SJSA1 (cell line): ENCODE measurements around the gene SNTG2. TPM values are rescaled to one million over a fixed set of nuclear protein-coding genes. Genes with fewer than 3 reads are reported as not detected.

Experiments used
- DNase-seq, 2 experiments: peaks; one replicate each; pipeline ENCODE4 v3.0.0-alpha.2; 2015 to 2020; ENCODE audit warnings: low spot score in 2 of 2, low read depth in 1 of 2
- H3K27ac ChIP-seq: fragments of 250-450 bp; sonication (Bioruptor Pico); 2 replicates; pipeline ENCODE4 v1.5.1; 2020; ENCODE audit warnings: mild to moderate bottlenecking, moderate library complexity
- H3K27me3 ChIP-seq: fragments of 250-450 bp; sonication (Bioruptor Pico); replicated peaks from 2 replicates; pipeline ENCODE4 v1.5.1; 2020; ENCODE audit warnings: mild to moderate bottlenecking, moderate library complexity
- H3K36me3 ChIP-seq: fragments of 250-450 bp; sonication (Bioruptor Pico); 2 replicates; pipeline ENCODE4 v1.5.1; 2020; ENCODE audit warnings: mild to moderate bottlenecking
- H3K4me1 ChIP-seq: fragments of 250-450 bp; sonication (Bioruptor Pico); replicated peaks from 2 replicates; pipeline ENCODE4 v1.6.1; 2021; ENCODE audit warnings: mild to moderate bottlenecking
- H3K4me3 ChIP-seq: fragments of 250-450 bp; sonication (Bioruptor Pico); 2 replicates; pipeline ENCODE4 v1.5.1; 2020; ENCODE audit warnings: mild to moderate bottlenecking
- H3K9me3 ChIP-seq: fragments of 250-450 bp; sonication (Bioruptor Pico); replicated peaks from 2 replicates; pipeline ENCODE4 v1.5.1; 2020; ENCODE audit warnings: mild to moderate bottlenecking
- total RNA-seq: library from RNA; depleted of rRNA; stranded (reverse); fragments of >200 nt; shearing (Covaris generic); gene quantifications from 2 replicates; pipeline ENCODE4 v1.2.3, GENCODE V29; 2014

The SNTG2 gene
- total RNA-seq, 1 experiment from 2014 or later = 8.7 TPM

DNA sequence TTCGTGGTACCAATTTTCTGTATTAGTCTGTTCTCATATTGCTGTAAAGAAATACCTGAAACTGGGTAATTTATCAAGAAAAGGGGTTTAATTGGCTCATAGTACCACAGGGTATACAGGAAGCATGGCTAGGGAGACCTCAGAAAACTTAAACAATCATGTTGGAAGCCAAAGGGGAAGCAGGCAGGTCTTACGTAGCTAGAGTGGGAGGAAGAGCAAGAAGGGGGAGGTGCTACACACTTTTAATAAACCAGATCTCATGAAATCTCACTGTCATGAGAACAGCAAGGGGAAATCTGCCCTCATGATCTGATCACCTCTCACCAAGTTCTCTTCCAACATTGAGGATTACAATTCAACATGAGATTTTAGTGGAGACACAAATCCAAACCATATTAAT lies 235.8 kb downstream of the SNTG2 start:
- H3K4me1 ChIP-seq = 0 out of 2 replicates have a peak, but pooled peaks cover 6% of the 10 kb centered on the region
- no peaks in the 10 kb centered on the region; the same call in 1 of the 2 replicates for H3K9me3 ChIP-seq
- no peak for DNase-seq

DNA sequence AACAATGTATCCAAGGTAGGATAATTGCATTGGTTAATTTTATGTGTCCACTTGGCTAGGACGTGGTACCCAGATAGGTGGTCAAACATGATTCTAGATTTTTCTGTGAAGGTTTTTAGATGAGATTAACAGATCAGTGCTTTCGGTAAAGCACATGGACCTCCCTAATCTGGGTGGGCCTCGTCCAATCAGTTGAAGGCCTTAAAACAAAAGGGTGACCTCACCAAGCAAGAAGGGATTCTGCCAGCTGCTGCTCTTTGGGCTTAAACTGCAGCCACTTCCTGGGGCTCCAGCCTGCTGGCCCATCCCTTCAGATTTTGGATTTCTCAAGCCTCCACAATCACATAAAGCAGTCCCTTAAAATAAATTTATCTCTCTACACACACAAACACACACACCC lies 236.5 kb downstream of the SNTG2 start:
- no peak overlapping the region for H3K4me3 ChIP-seq

More for the DNA sequence above, 235.8 kb downstream of the SNTG2 start:
- Histone ChIP-seq H3K27ac (no peak overlapping the region), H3K4me3 (no peak overlapping the region), H3K27me3 (no peaks in the 10 kb centered on the region), H3K36me3 (no peaks in the 10 kb centered on the region)

DNA sequence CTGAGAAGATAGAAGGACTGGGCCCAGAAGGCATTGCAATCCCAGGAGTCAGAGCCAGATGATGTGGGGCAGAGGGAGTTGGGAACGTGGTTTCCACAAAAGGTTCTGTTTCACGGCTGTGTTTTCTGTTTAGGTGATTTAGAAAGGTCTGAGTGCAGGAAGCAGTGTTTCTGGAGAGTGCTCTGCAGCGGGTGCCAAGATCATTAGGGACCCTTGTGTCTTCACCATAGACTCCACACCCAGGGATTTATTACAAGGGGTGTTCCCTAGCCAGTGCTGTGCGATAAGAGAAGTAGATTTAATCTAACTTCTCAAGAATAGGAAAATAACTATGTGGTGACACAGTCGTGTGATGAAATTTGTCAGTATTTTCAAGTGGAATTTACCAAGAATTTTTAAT lies 241.5 kb downstream of the SNTG2 start:
- H3K4me3 ChIP-seq = no peak overlapping the region
- H3K27ac ChIP-seq = no peak overlapping the region
- H3K4me1 ChIP-seq = 0 out of 2 replicates have a peak, but pooled peaks cover 6% of the 10 kb centered on the region
- H3K9me3 ChIP-seq = 0 out of 2 replicates have a peak, but pooled peaks cover 3% of the 10 kb centered on the region
- DNase-seq = no peak
- H3K36me3 ChIP-seq = no peaks in the 10 kb centered on the region
- no peaks in the 10 kb centered on the region for H3K27me3 ChIP-seq

More for the DNA sequence above, 236.5 kb downstream of the SNTG2 start:
- Histone ChIP-seq H3K27me3 (no peaks in the 10 kb centered on the region), H3K36me3 (no peaks in the 10 kb centered on the region), H3K9me3 (no peaks in the 10 kb centered on the region; the same call in 1 of the 2 replicates), H3K27ac (no peak overlapping the region), H3K4me1 (0 out of 2 replicates have a peak, but pooled peaks cover 6% of the 10 kb centered on the region)
- no peak for DNase-seq

DNA sequence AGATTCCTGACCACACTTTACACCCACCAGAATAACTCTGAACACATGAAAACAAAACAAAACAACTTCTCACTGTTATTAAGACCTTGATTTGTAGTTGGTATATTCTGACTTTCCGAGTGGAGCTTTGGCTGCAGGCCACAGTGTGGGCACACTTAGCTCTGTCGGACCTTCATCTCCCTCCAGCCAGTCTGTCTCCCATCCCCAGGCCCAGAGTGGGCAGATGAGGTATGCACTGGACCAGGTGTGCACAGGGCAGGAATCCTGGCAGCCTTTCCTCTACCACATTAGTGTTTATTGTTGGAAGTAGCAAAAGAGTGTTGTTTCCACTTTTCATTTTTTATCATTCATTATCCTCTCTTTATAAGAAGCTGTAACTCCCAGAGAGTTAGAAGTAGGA lies 243.2 kb downstream of the SNTG2 start:
- DNase-seq = no peak
- Histone ChIP-seq H3K4me1 (no peaks in the 10 kb centered on the region), H3K27me3 (no peaks in the 10 kb centered on the region)

DNA sequence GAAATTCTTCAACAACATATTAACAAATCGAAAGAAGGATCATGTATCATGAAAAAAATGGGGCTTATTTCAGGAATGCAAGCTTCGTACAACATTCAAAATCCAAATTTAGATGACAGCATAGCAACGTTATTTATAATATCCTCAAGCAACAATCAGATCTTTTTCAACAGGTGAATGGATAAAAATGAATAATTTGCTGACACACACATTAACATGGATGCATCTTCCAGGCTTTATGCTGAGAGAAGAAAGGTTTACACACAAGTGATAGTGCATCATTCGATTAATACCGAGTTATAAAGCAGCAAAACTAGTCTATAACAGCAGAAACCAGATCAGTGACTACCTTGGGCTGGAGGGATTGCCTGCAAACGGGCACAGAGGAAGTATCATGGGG lies 253.1 kb downstream of the SNTG2 start:
- no peaks in the 10 kb centered on the region for H3K36me3 ChIP-seq
- H3K4me1 ChIP-seq = peaks cover 2% of the 10 kb centered on the region; the same call in 1 of the 2 replicates
- H3K9me3 ChIP-seq = no peaks in the 10 kb centered on the region
- no peak overlapping the region for H3K27ac ChIP-seq
- no peak for DNase-seq
- H3K27me3 ChIP-seq = no peaks in the 10 kb centered on the region
- no peak overlapping the region for H3K4me3 ChIP-seq

More for the DNA sequence above, 243.2 kb downstream of the SNTG2 start:
- Histone ChIP-seq H3K9me3 (0 out of 2 replicates have a peak, but pooled peaks cover 3% of the 10 kb centered on the region), H3K36me3 (no peaks in the 10 kb centered on the region), H3K4me3 (no peak overlapping the region), H3K27ac (no peak overlapping the region)

DNA sequence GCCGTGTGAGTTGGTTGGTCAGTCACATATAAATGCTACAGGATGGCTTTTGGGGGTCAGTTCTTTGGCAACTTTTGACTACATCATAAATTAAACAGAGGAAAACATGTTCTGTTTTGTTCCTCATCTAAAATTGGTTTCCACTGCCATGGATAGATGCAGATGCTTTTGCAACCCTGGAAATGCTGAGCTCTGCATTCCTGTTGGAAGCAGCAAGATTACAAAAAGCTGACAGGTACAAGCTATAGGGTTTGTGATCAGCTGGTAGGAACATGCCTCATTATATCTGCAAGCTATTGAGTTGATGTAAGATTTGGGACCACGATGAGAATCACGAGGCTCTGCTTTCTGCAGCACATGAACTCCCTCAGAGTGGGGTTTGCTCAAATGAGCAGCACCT lies 255.2 kb downstream of the SNTG2 start:
- H3K4me1 ChIP-seq = peaks cover 22% of the 10 kb centered on the region
- no peak overlapping the region for H3K4me3 ChIP-seq
- no peak for DNase-seq

DNA sequence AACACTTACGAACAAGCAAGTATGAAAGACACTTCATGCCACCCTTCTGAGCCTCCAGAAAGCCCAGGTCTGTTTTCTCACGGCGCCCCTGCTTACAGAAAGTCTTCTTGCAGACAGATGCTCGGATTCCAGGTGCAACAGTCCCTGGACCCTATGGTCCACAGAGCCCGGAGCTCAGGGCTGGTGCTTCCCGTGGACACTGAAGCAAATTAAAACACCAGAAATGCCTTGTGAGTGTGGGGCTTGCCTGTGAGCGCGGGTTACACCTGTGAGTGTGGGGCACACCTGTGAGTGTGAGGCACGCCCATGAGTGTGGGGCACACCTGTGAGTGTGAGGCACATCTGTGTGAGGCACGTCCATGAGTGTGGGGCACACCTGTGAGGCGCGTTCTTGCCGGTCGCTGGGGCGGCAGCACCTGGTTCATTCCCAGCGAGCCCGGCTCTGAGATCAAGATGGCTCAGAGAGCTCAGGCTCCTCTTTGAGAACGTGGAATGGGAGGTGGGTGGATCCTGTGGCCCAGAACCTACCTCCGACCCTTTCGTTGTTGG lies 257.4 kb downstream of the SNTG2 start:
- H3K4me3 ChIP-seq = no peak overlapping the region
- DNase-seq = no peak
- H3K27me3 ChIP-seq = no peaks in the 10 kb centered on the region
- peaks cover 27% of the 10 kb centered on the region for H3K4me1 ChIP-seq
- H3K27ac ChIP-seq = no peak overlapping the region
- H3K9me3 ChIP-seq = peaks cover 6% of the 10 kb centered on the region; the same call in 1 of the 2 replicates
- H3K36me3 ChIP-seq = peaks cover 5% of the 10 kb centered on the region; the same call in 1 of the 2 replicates

More for the DNA sequence above, 255.2 kb downstream of the SNTG2 start:
- Histone ChIP-seq H3K36me3 (0 out of 2 replicates have a peak, but pooled peaks cover 3% of the 10 kb centered on the region), H3K9me3 (0 out of 2 replicates have a peak, but pooled peaks cover 2% of the 10 kb centered on the region), H3K27ac (no peak overlapping the region), H3K27me3 (no peaks in the 10 kb centered on the region)

DNA sequence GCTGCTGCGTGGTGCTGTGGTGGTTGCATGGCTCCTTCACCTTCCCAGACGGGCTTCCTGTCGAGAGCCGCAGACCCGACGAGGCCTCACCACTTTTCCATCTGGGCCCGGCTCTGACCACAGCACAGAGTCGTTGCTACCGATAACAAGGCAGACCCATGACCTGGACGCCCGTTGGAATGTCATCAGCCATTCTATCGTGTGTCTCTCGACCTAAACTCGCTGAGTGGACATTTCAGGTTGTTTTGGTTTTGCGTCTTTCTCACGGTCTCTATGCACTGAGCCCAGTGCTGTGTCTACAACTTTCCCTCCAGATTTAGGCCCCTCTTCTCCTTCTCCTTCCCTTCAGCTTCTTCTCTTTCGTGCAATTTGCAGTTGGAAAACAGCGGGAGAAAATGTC lies 257.9 kb downstream of the SNTG2 start:
- H3K36me3 ChIP-seq = peaks cover 5% of the 10 kb centered on the region; the same call in 1 of the 2 replicates

DNA sequence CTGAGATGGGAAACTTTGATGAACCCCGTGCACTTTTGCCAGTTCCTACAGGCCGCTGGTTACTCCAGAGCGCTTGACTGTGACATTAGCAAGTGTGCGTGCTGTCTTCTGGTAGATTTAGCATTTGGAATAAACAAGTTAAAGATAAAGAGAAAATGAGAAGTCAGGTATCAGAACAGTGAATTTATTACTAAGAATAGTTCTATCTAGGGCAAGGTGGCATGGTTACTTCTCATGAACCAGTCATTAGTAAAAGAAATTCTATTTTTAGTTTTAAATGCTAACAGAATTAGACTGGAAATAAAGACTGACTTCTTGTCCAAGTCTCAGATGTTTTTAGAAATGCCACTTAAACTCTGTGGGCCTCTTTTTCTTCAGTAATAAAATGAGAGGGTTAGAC lies 258.6 kb downstream of the SNTG2 start:
- H3K4me1 ChIP-seq = peaks cover 27% of the 10 kb centered on the region
- DNase-seq = no peak
- peaks cover 8% of the 10 kb centered on the region; the same call in 1 of the 2 replicates for H3K9me3 ChIP-seq
- H3K27ac ChIP-seq = peak overlapping the region; percentile 85
- H3K4me3 ChIP-seq = no peak overlapping the region
- H3K36me3 ChIP-seq = peaks cover 5% of the 10 kb centered on the region; the same call in 1 of the 2 replicates
- H3K27me3 ChIP-seq = no peaks in the 10 kb centered on the region

More for the DNA sequence above, 257.9 kb downstream of the SNTG2 start:
- Histone ChIP-seq H3K4me3 (no peak overlapping the region), H3K27ac (no peak overlapping the region), H3K27me3 (no peaks in the 10 kb centered on the region), H3K4me1 (peaks cover 27% of the 10 kb centered on the region), H3K9me3 (peaks cover 6% of the 10 kb centered on the region; the same call in 1 of the 2 replicates)
- DNase-seq = no peak

DNA sequence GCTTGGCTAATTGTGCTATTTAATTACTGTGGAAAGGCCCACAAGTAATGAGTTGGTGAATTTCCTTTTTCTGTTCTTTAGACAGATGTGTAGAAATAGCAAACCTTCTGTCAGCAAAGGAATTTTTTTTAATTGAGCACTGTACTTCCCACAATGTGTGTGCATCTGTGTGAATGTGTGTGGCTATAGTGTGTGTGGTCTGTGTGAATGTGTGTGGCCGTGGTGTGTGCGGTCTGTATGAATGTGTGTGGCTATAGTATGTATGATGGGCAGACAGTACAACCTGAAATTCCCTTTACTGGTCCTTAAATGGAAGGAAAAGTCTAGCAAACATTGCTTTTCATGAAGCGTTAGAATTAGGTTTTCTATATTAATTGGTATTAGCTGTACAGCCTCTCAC lies 259.1 kb downstream of the SNTG2 start:
- Histone ChIP-seq H3K36me3 (peaks cover 5% of the 10 kb centered on the region; the same call in 1 of the 2 replicates), H3K4me1 (peaks cover 27% of the 10 kb centered on the region), H3K4me3 (no peak overlapping the region), H3K27ac (peak overlapping the region; percentile 85), H3K9me3 (peaks cover 8% of the 10 kb centered on the region; the same call in 1 of the 2 replicates), H3K27me3 (no peaks in the 10 kb centered on the region)
- peak; percentile 86 for DNase-seq

DNA sequence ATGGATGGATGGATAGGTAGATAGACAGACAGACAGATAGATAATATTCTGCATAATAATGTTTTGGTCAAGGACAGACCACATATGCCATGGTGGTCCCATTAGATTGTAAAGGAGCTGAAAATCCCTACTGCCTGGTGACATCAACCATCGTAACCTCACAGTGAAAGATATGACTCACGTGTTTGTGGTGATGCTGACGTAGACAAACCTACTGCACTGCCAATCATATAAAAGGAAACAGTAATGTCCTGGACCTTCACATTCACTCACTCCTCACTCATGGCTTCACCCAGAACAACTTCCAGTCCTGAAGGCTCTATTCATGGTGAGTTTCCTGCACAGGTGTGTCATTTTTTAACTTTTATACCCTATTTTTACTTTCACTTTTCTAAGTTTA lies 259.7 kb downstream of the SNTG2 start:
- Histone ChIP-seq H3K9me3 (peaks cover 8% of the 10 kb centered on the region; the same call in 1 of the 2 replicates), H3K4me1 (peaks cover 27% of the 10 kb centered on the region), H3K4me3 (no peak overlapping the region), H3K27me3 (no peaks in the 10 kb centered on the region), H3K36me3 (peaks cover 5% of the 10 kb centered on the region; the same call in 1 of the 2 replicates), H3K27ac (peak overlapping the region; percentile 85)
- peak; percentile 65 to 82 for DNase-seq

DNA sequence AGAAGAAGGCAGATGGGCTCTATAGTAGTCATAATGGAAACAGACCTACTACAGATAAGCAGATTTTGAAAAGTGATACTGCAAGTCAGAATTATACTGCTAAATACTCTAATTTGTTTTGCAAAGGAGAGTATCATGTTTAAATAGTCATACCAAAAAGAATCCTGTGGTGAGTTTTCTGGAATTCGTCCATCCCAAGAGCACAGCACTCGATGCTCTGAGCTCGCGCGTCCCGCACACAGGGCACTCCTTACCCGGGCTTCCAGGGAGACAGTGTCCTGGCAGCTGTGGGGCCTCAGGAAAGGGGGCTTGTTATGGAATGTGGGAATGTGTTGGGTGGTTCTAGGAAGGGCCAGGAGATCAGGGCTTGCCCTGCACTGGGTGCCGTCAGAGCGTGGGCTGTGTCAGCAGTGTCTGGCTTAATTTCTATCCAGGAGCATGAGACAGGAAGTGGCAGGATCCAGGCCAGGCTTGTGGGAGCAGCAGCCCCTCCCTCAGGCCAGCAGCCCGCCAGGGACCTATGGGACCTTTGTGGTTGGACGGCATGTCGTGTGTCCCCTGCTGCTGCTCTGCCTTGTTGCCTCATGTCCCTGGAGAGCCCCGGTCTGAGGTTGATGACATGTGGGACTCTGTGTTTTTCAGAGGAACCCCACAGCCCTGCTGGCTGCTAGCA lies 269.4 kb downstream of the SNTG2 start:
- Histone ChIP-seq H3K4me1 (peaks cover 30% of the 10 kb centered on the region), H3K4me3 (no peak overlapping the region), H3K27me3 (no peaks in the 10 kb centered on the region), H3K36me3 (peaks cover 5% of the 10 kb centered on the region; the same call in 1 of the 2 replicates), H3K9me3 (no peaks in the 10 kb centered on the region; the same call in 1 of the 2 replicates), H3K27ac (peak overlapping the region; percentile 73)
- DNase-seq = peak; percentile 90 to 93

DNA sequence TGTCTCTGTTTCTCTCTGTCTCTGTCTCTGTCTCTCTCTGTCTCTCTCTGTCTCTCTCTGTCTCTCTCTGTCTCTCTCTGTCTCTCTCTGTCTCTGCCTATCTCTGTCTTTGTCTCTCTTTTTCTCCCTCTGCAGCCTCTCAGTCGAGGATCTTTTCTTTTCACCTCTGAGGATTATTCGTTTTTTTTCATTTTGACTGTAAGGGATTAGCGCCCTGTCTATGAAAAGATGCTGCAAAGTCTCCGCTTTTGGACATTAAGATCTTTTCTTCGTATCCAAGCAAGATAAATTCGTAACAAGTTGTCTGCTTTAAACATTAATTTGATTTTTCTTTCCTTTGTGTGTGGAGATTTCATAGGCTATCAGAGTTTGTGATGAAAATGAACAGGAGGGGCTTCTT lies 271.4 kb downstream of the SNTG2 start:
- Histone ChIP-seq H3K27ac (no peak overlapping the region), H3K4me3 (no peak overlapping the region), H3K4me1 (peaks cover 34% of the 10 kb centered on the region), H3K36me3 (peaks cover 5% of the 10 kb centered on the region; the same call in 1 of the 2 replicates), H3K27me3 (no peaks in the 10 kb centered on the region), H3K9me3 (no peaks in the 10 kb centered on the region; the same call in 1 of the 2 replicates)
- no peak for DNase-seq

DNA sequence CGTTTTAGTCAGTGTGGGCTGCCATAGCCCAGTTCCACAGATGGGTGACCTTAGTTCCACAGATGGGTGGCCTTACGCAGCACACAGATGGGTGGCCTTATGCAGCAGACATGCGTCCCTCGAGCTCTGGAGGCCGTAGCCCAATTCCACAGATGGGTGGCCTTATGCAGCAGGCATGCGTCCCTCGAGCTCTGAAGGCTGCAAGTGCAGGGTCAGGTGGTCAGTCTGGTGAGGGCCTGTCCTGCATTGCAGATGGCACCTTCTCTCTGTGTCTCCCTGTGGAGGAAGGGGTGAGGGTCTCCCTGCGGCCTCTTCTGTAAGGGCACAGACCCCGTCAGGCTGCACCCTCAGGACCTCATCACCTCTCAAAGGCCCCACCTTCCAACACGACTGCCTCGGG lies 273.1 kb downstream of the SNTG2 start:
- peaks cover 50% of the 10 kb centered on the region for H3K4me1 ChIP-seq
- H3K4me3 ChIP-seq = no peak overlapping the region
- peaks cover 5% of the 10 kb centered on the region; the same call in 1 of the 2 replicates for H3K36me3 ChIP-seq
- H3K27me3 ChIP-seq = no peaks in the 10 kb centered on the region
- no peaks in the 10 kb centered on the region; the same call in 1 of the 2 replicates for H3K9me3 ChIP-seq
- DNase-seq = no peak
- no peak overlapping the region for H3K27ac ChIP-seq
